Heart left ventricle (tissue), 13 donors: Measurements from ENCODE around the gene TMEM86B.

Experiments used
- POLR2A ChIP-seq, 2 donors: fragments of 450-650 bp; IDR thresholded peaks; one replicate each; pipeline ENCODE4 v1.6.1; 2017; ENCODE audit warnings: antibody characterized with exemption in 2 of 2, mild to moderate bottlenecking in 2 of 2, moderate library complexity in 2 of 2
- TF ChIP-seq, protein P1 (sequence below), 12 donors: fragments of 200-600 bp; sonication (generic) in 4 of 12; IDR thresholded peaks; one replicate each; pipeline versions ENCODE4 v1.5.0 to v1.8.0; 2018 to 2022; ENCODE audit warnings: antibody characterized with exemption in 12 of 12, mild to moderate bottlenecking in 5 of 12
- donor health status: ischemic (EF 13 %, LVEDD 7.1; RV severe dilation, severe dysfunction).
- donor health status: DM: no; HTN: yes; CAD: no.
- donor health status: DM: no; HTN: no; CAD: no.
- donor health status: ischemic (EF 25% LVEDD 6.9; RV normal size, moderate dysfunction).
- donor health status: ischemic (EF 25% LVEDD 5.7; RV mildly dilated, moderate dysfunction).
- donor health status: ischemic (EF 35%, LVEDD 5.7; RV mildly dilated, moderate dysfunction).
- donor health status: nonischemic (EF 11% LVEDD 7.7; RV severe dilation, severe dysfunction).
- donor health status: DM: yes; HTN: yes; CAD: no.
- donor health status: PGD.
- donor health status: ischemic (EF 29% LVEDD 5.4; RV normal size, mild dysfunction).
- donor health status: nonischemic (EF 23%, LVEDD 6.1; RV moderate dilation, normal function).

GRCh38 chr19:55269299-55269698, 40.7 kb upstream of the TMEM86B start:
- TF ChIP-seq, protein P1, sequence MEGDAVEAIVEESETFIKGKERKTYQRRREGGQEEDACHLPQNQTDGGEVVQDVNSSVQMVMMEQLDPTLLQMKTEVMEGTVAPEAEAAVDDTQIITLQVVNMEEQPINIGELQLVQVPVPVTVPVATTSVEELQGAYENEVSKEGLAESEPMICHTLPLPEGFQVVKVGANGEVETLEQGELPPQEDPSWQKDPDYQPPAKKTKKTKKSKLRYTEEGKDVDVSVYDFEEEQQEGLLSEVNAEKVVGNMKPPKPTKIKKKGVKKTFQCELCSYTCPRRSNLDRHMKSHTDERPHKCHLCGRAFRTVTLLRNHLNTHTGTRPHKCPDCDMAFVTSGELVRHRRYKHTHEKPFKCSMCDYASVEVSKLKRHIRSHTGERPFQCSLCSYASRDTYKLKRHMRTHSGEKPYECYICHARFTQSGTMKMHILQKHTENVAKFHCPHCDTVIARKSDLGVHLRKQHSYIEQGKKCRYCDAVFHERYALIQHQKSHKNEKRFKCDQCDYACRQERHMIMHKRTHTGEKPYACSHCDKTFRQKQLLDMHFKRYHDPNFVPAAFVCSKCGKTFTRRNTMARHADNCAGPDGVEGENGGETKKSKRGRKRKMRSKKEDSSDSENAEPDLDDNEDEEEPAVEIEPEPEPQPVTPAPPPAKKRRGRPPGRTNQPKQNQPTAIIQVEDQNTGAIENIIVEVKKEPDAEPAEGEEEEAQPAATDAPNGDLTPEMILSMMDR (IDR thresholded peaks at IDR 0.05): no peak
- TF ChIP-seq POLR2A (IDR thresholded peaks at IDR 0.05): no peak
